ACHN (cell line): Measurements from ENCODE around the gene TMEM52.

ENCODE experiments used
- DNase-seq: peaks from one replicate; pipeline ENCODE4 v3.0.0-alpha.2; 2015
- in situ Hi-C: cut with HindIII; loops from 2 replicates; pipeline ENCODE4 v1.10.0; 2017; ENCODE audit warnings: low sequenced_read_pairs, low pct_ligation_motif_present, low pct_unique_long_range_greater_than_20kb

The TMEM52 gene

DNA sequence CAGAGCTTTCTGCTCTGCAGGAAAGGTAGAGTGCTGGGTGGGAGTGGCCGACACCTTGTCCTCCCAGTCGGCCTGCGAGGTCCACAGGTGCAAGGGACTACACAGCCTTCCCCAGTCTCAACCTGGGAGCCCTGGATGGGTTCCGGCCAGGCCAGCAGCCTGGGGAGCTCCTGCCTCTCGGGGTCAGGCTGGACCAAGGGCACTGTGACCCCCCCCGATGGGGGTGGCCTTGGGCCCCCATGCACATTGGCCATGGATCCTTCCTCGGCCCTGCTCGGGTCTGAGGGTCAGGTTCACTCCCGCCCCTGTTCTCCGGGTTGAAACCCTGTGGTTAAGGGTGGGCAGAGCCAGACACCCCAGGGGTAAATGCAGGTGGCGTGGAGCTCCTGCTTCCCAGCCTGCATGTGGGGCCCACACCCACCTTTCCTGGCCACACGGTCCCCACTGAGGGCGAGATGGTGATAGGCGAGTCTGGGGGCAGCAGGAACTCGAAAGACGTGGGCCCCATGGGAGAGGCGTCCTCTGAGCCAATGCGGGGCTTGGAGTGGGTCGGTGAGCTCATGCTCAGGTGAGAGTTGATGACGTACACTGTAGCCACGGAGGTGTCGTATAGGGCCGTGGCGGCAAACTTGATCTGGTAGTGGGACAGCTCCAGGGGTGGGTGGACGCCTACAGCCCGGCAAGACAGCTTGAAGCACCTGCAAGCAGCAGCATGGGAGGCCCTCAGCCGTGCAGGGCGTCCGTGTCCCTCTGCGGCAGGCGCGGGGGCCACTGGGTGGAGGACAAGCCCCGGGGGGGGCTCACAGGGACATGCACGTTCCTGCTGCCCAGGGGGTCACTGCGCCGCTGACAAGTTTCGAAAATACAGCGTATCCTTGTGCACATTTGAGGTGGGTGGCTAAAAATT is 10.8 kb upstream of the TMEM52 start:
- in situ Hi-C loops: no loop called here
- DNase-seq: no peak

DNA sequence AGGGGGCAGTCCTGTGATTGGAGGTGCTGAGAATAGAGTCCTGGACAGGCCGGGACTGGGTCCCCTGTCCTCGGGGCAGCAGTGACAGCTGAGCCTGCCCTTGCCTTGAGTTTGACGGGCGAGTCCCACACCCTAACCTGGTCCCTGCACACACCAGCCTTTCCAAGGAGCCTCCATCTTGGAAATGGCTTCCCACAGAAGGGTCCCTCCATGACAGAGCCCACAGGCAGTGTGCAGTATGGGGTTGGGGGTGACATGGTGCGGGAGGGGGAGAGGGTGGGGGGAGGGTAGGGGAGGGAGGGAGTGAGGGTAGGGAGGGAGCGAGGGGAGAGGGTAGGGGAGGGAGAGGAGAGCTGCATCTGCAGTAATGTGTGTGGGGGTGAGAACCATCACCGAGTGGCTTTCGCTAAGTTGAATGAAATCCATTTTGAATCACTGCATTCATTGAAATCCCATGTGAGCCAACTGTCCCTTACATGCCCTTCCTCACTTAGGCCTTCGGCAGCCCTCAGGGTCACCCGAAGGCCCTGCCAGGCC is 10.1 kb upstream of the TMEM52 start:
- in situ Hi-C loops: no loop called here
- DNase-seq: no peak

DNA sequence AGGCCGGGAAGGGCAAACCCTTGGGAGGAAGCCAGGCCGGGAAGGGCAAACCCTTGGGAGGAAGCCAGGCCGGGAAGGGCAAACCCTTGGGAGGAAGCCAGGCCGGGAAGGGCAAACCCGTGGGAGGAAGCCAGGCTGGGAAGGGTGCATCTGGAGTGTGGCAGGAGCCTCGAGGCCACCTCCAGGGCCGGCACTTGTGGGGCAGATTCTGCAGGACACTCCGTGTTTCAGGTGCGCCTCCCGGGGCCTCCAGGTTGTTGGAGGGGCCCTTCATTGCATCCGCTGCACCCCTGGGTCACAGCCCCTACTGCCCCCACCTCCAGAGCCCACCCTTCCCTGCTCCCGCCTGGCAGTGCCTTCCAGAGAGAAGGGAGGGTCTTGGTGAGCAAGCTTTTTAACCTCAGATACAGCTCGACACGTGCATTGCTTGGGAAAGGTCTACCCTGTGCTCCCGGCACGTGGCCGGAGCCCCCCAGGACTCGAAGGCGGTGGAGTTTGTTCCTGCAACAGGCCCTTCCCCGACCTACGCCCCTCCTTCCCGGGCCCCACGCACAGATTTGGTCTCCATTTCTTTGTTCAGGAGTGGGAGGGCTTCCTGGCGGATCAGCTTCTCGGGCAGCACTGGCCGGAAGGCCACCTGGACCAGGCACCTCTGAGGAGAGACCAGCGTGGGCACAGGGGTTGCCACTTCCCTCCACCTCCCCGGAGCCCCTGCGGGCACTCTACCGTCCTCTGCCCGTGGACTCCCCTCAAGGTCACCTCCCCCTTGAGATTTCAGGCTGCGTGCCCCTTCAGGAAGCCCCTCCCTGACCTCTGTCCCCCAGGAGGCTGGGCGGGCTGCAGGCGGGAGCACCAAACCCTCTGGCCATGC is 9.4 kb upstream of the TMEM52 start:
- DNase-seq: no peak
- in situ Hi-C loops: no loop called here

DNA sequence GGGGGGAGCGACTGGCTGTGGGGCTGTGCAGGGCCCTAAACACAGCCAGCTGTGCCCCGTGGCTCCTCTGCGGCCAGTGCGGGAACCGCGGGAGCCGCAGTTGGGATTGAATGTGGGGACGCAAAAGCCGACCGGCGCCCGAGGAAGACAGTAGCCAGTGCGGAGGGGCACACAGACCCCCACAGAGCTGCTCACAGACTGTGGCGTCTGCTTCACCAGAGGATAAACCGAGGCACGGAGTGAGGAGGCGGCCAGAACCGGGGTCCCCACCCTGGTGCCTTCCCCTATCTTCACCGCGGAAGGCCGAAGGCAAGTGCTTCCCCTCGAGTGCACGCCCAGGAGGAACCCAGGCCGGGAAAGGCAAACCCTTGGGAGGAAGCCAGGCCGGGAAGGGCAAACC is 8.7 kb upstream of the TMEM52 start:
- in situ Hi-C loops: no loop called here

DNA sequence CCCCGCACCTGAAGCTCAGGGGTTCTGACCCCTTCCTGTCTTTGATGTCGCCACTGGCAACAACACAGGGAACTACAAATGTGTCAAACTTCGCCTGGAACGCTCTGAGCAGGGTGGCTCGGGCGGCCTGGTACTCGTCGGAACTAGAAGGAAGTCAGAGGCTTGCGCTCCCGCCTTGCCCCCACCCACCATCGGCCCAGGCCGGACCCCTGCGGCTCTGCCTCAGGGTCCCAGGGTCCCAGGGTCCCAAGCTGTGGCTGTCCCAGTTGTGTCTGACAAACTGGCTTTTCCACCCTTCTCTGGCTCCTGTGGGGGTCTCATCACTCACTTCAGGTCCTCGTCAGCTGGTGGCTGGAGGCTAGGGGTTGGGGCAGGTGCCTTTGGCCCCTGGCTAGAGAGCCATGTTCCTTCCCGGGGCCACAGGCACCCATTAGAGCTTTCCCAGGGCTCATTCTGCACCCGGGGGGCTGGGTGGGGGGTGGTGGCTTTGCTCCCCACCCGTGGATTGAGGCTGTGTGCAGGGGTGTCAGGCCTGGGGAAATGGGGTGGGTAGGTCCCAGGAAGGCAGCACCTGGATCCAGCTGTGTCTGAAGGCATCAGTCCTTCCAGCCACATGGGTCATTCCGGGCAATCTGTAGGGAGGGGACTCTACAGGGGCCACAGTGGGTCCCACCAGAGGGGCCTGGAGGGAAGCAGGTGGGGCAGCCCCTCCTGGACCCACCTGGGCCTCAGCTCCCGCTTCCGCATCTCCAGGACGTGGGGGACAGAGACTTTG is 8.0 kb upstream of the TMEM52 start:
- in situ Hi-C loops: no loop called here
- no peak for DNase-seq

More for the DNA sequence above, 8.7 kb upstream of the TMEM52 start:
- DNase-seq: no peak

DNA sequence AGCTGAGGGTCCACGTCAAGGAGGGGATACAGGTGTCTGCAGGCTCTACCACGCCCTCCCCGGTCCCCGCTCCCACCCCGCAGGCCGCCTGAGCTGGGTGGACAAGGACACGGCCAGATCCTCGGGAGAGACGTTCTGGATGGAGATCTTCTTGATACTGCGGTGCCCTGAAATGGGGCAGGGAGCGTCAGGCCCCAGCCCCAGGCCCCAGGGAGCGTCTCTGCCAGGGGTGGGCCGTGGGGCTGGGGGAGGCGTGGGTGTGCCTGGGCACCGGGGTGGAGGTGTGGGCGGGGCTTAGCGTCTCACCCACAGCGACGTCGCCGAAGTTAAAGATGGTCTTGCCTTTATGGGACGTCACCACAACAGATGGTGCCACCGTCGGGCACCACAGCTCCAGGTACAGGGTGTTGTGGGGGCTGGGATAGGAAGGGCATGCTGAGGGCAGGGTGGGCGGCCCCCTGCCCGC is 7.3 kb upstream of the TMEM52 start:
- DNase-seq: no peak
- in situ Hi-C loops: no loop called here

DNA sequence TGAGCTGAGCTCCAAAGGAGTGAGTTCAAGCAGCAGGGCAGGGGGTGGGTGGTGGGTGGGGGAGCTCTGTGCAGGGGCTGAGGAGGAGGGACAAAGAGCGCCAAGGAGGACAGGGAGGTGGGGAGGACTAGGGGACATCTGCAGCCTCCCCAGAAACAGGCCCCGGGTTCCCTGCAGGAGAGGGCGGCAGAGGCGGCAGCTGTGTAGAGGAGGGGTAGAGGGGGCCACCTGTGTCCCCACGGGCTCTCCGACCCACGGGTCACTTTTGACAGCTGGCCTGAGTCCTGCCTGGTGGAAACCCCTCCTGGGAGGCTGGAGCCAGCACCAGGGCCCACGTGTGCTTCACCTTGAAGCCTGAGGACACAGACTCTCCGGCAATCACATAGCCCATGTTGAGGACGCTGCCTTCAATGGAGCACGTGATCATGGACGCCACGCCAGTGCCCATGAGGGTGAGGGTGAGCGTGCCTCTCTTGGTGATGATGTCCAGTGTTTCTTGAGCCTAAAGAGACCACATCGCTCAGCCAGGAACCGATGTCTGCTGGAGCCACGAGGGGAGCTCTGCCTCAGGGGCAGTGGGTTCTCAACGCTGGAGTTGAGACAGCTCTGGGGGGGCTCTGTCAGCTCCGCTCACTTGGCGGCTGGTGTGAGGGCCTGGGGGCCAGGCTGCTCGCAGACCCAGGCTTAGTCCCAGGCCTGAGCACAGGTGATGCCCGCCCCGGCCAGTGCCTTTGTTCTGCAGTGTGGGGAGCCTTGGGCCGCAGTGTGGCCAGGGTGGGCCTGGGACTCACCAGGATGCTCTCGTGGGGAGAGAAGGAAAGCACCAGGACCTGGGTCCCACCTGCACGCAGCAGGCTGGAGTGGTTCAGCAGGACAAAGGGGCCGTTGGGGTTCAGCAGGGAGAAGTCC is 6.6 kb upstream of the TMEM52 start:
- in situ Hi-C loops: no loop called here
- no peak for DNase-seq

DNA sequence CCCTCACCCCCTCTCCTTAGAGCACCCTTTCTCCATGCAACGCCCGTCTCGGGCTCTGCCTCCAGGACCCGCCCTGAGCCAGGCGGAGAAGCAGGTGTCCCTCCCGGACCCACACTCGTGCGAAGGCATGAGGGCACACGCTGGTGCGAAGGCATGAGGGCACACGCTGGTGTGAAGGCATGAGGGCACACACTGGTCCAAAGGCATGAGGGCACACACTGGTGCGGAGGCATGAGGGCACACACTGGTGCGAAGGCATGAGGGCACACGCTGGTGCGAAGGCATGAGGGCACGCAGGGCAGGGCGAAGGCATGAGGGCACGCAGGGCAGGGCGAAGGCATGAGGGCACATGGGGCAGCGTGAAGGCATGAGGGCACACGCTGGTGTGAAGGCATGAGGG is 5.8 kb upstream of the TMEM52 start:
- in situ Hi-C loops: no loop called here

DNA sequence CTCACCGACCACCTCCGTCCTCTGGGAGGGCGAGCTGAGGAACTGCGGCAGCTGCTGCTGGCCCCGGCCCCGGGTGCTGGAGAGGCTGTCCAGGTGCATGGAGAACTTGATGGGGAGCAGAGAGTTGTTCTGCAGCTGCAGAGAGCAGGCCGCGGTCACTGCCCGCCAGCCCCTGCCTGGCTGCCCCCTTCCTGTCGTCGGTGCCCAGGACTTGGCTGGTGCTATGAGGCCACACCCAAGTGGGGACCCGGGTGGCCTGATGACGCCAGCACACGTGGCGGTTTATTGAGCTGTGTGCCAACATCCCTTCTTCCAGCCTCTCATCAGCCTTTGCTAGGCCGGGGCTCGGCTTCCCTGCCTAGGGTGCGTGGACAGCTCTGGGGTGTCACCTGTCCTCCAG is 5.3 kb upstream of the TMEM52 start:
- DNase-seq: no peak
- in situ Hi-C loops: no loop called here

More for the DNA sequence above, 5.8 kb upstream of the TMEM52 start:
- DNase-seq: no peak

DNA sequence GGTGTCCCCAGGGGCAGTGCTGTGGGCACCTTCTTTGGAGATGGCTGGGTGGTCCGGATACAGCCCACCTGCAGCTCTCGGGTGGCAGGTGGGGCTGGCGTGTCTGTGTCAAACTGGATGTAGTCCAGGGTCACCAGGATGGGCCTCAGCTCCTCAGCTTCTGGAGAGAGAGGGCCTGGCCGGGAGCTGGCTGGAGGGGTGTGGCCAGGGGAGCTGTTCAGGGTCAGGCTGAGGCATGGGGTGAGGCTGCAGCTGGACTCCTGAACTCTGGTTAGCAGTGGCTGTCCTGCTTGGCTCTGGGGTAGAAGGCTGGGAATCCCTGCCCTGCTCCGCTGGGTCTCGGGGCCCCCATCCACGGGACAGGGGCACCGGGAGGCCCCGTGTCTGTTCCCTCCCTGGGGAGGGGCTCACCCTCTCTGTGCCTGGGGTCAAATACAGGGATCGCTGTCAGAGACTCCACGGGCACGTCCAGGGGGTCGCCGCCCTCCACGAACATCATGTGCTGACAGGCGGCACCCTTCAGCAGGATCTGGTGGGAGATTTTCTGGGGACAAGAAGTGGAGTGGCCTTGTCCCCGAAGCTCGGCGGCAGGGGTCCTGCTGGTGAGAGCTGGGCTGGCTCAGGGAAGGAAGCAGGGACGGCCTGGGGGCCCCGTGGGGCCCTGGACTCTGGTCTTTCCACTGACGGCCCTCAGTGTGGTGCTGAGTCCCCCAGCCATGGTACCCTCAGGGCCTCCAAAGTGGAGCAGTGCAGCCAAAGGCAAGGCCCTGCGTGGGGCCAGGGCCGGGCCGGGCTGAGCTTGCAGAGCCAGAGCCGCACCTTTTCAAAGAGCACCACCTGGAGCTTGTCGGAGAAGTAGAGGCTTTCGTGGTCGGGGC is 4.1 kb upstream of the TMEM52 start:
- no peak for DNase-seq
- in situ Hi-C loops: no loop called here

DNA sequence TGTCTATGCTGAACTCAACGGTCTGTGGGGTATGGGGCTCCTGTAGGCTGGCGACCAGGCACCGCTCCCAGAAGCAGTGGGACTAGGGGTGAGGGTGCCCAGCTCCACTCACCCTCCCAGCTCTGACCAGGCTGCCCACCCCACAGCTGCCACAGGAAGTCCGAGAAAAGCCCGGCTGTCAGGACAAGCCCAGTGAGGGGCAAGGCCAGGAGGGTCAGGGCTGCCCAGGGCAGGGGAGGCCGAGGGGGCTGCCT is 3.5 kb upstream of the TMEM52 start:
- DNase-seq: no peak
- in situ Hi-C loops: no loop called here

DNA sequence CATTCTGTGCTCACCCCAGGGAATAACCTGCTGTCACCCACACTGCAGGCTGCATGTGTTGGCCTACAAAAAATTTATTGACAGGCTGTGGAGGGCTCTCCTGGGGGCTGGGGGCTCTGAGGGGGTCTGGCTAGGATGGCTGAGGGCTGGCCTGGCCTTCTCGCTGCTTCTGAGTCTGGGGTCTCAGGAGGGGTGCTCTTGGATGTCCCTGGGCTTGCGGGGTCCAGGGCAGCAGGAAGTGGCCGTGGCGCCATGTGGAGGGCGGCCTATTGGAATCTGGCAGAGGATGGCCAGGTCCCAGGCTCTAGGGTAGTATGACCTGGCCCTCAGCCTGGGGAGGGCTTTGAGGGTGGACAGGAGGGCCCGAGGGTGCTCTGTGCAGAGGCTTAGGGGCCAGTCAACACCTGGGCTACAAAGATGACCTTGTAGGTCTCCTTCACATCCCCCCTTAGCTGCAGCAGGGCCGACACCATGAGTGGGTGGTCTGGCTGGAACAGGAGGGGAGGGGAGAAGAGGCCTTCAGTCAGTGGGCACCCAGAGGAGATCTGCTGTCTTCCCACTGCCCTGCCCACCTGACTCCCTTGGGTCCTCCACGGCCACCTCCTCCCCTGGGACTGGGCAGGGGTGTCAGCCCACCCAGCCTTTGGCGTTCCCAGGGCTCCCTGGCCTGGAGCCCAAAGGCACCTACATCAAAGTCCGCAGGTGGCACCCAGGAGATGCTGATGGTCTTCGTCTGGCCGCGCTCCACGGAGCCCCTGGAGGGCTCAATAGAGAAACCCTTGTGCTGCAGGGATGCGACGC is 3.0 kb upstream of the TMEM52 start:
- DNase-seq: no peak
- in situ Hi-C loops: no loop called here

DNA sequence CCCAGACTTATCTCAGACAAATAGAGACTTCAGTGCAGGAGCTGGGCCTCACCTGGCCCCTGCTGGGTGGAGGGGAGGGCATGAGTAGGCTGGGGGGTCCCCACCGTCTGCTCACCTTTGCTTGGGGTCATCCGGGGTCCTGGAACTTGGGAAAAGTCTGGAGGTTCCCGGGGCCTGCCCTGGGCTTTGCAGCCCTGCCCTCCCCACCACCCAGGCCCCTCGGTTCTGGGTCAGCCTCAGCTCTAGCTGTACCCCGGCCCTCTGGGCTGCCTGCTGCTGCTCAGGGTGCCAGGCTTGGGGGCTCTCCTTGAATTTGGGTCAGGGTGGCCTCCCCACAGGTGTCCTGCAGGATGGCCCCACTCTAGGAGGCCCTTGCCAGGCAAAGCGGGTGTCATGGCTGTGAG is 2.4 kb upstream of the TMEM52 start:
- no peak for DNase-seq
- in situ Hi-C loops: no loop called here

DNA sequence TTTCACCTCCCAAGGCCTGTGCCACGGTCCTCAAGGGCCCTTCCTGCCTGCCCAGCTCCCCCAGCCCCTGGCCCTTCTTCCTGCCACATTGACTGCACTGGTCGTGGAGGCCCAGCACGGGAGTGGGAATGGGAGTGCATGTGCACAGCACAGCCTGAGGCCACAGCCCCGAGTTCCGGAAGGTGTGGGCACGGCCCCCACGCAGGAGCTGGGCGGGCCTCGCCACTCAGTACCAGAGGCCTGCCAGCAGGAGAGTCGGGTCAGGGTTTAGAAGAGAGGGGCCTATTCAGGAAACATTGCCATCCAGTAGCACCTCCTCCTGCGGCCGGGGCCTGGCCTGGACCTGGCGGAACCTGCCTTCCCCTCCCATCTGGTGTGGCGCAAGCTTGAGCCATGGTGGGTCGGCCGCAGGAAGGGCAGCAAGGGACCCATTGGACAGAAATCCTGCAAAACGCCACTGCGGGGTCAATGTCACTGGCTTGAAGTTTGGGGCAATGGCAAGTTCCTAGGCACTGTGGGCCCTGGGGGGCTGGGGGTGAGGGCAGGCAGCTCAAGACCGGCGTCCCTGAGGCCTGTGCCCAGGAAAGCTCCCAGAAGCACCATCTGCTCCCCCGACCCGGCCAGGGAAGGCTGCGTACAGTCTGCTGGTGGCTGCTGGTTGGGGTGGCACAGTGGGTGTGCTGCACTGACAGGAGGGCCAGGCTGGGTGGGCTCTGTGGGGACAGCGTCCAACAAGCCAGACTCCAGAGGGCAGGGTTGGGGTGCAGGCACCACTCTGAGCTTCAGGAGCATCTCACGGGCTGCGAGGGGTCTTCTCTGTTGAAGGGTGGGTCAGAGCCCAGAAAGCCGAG is 1.8 kb upstream of the TMEM52 start:
- DNase-seq: no peak
- in situ Hi-C loops: no loop called here

DNA sequence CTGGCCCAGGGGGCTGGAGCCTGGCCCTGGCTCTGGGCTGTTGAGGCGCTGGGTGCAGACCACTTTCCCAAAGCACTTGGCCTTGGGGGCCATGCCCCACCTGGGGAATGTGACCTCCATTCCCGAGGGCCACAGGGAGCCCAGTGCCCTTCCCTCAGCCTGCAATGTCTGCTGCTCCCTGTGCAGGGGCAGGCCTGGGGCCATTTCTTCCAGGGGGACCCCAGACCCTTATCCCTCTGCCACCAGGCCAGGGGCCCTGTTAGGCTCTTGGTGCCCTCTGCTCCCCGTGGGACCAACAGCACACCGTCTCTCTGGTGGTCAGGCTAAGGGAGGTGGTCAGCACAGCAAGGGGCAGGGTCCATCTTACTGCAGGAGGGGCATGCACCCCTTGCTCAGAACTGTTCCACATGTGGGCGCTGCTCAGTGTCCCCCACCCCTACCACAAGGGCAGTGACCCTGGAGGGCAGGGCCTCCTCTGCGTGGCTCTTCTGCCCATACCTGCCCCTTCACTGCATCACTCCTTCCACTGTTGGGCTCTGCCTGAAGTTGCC is 1.1 kb upstream of the TMEM52 start:
- no peak for DNase-seq
- in situ Hi-C loops: no loop called here
